HEK293T (cell line): Measurements from ENCODE around the gene DAP.

ENCODE experiments used
- ARNT ChIP-seq: fragments of 450-650 bp; IDR thresholded peaks from 2 replicates; pipeline ENCODE4 v1.6.1; 2017; ENCODE audit warnings: mild to moderate bottlenecking
- CTBP1 ChIP-seq: fragments of 450-650 bp; IDR thresholded peaks from 2 replicates; pipeline ENCODE4 v1.6.1; 2016; ENCODE audit warnings: borderline replicate concordance
- FOXA1 ChIP-seq: fragments of 450-650 bp; IDR thresholded peaks from 2 replicates; pipeline ENCODE4 v1.6.1; 2016; ENCODE audit warnings: mild to moderate bottlenecking
- FOXK2 ChIP-seq: fragments of 450-650 bp; IDR thresholded peaks from 2 replicates; pipeline ENCODE4 v1.6.1; 2016; ENCODE audit warnings: mild to moderate bottlenecking
- FOXM1 ChIP-seq: fragments of 450-650 bp; IDR thresholded peaks from 2 replicates; pipeline ENCODE4 v1.6.1; 2017; ENCODE audit warnings: mild to moderate bottlenecking, borderline replicate concordance
- PKNOX1 ChIP-seq: fragments of 450-650 bp; IDR thresholded peaks from 2 replicates; pipeline ENCODE4 v1.6.1; 2016
- SP1 ChIP-seq: fragments of 450-650 bp; IDR thresholded peaks from 2 replicates; pipeline ENCODE4 v1.6.1; 2017
- SUZ12 ChIP-seq: fragments of 450-650 bp; IDR thresholded peaks from 2 replicates; pipeline ENCODE4 v1.6.1; 2016; ENCODE audit warnings: mild to moderate bottlenecking
- ZNF384 ChIP-seq: fragments of 450-650 bp; IDR thresholded peaks from 2 replicates; pipeline ENCODE4 v1.6.1; 2016

- TF ChIP-seq SP1 (no peak), FOXK2 (no peak), PKNOX1 (no peak), FOXA1 (no peak), CTBP1 (no peak), ZNF384 (no peak), ARNT (no peak), FOXM1 (no peak), SUZ12 (no peak)
Observed at GRCh38 chr5:10752451-10752850, 8.6 kb downstream of the DAP start.
